HTERT RPE-1 (cell line): ENCODE data around the gene SCAMP2.

ENCODE experiments used
- in situ Hi-C: fragments of 300-500 bp; cut with MboI; formaldehyde crosslinking; loops from 4 replicates; pipeline ENCODE4 v1.14.3; 2020; ENCODE audit warnings: low sequenced_read_pairs

Gene SCAMP2

GRCh38 chr15:74863239-74864056 is 9.7 kb downstream of the SCAMP2 start:
- in situ Hi-C loops: no loop called here

- in situ Hi-C loops: no loop called here
Measured at GRCh38 chr15:74858369-74858740, 14.8 kb downstream of the SCAMP2 start.

GRCh38 chr15:74857671-74858368 is 15.3 kb downstream of the SCAMP2 start:
- in situ Hi-C loops: no loop called here

- in situ Hi-C loops: no loop called here
Measured at GRCh38 chr15:74857082-74857655, 16.0 kb downstream of the SCAMP2 start.

GRCh38 chr15:74856537-74856936 is 16.6 kb downstream of the SCAMP2 start:
- in situ Hi-C loops: no loop called here

GRCh38 chr15:74855857-74856256 is 17.3 kb downstream of the SCAMP2 start:
- in situ Hi-C loops: no loop called here

- in situ Hi-C loops: no loop called here
Measured at GRCh38 chr15:74854453-74855022, 18.6 kb downstream of the SCAMP2 start.

- in situ Hi-C loops: no loop called here
Measured at GRCh38 chr15:74851960-74852359, 21.2 kb downstream of the SCAMP2 start.

GRCh38 chr15:74850393-74850792 is 22.8 kb downstream of the SCAMP2 start:
- in situ Hi-C loops: no loop called here

GRCh38 chr15:74847432-74847831 is 25.7 kb downstream of the SCAMP2 start:
- in situ Hi-C loops: no loop called here

- in situ Hi-C loops: no loop called here
Measured at GRCh38 chr15:74845581-74845980, 27.6 kb downstream of the SCAMP2 start.

- in situ Hi-C loops: no loop called here
Measured at GRCh38 chr15:74845208-74845568, 28.0 kb downstream of the SCAMP2 start.

- in situ Hi-C loops: no loop called here
Measured at GRCh38 chr15:74844319-74845207, 28.6 kb downstream of the SCAMP2 start.

- in situ Hi-C loops: no loop called here
Measured at GRCh38 chr15:74843891-74844299, 29.3 kb downstream of the SCAMP2 start.

GRCh38 chr15:74843445-74843828 is 29.7 kb downstream of the SCAMP2 start:
- in situ Hi-C loops: no loop called here

GRCh38 chr15:74842581-74843444 is 30.4 kb downstream of the SCAMP2 start, which contains the start of gene ULK3:
TSS of gene ULK3 (minus strand) at chr15:74843156. CDS start at chr15:74843105, 51 bp downstream.
- in situ Hi-C loops: no loop called here

GRCh38 chr15:74841891-74842373 is 31.2 kb downstream of the SCAMP2 start:
- in situ Hi-C loops: no loop called here

GRCh38 chr15:74840851-74841775 is 32.1 kb downstream of the SCAMP2 start:
- in situ Hi-C loops: no loop called here
